ENCODE measurements around the gene ERF. TPM values are rescaled to one million over a fixed set of nuclear protein-coding genes. Genes with fewer than 3 reads are reported as not detected.

ERF gene
- 43.8 TPM for total RNA-seq

DNA sequence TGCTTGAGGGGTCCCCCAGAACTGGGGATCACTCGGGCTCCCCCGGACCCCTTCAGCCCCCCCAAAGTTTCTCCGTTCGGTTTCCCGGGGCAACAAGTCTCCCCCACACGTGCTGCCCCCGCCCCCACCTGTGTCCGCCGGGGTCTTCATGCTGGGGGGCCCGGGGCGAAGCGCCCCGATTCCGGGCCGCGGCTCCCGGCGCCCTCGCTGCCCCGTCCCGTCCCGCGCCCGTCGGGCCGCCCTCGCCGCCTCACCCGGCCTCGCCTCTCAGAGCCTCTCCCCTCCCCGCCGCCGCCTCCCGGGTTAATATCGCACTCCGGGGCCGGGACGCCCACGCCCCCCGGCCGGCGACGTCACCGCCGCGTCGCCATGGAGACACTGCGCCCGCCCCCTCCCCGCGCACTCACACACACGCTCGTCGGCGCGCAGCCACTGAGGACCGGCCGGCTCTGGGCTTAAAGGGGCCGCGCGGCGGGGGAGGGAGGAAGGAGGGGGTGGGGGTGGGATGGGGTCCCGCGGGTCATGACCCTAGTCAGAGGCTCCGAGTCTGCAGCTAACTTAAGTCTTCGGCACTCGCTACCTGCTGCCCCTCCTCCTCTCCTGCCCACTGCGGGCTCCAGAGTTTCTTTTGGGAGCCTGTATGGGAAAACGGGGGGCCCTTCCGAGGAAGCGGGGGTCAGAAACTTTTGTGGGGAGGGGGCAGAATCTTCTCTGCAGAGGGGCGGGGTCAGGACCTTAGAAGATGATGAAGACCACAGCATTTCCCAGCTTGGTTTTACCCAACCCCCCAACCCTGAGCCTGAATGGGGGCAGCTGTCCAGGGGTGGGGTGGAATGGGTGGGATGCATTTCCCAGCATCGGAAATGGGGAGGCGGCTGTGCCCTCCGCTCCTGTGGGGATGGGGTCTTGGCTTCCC is at the start of gene ERF:
Gene ERF, minus strand, starts transcription at position 279 of the 916 bp plus-strand sequence. Its CDS starts 129 bp downstream, at position 150.

DNA sequence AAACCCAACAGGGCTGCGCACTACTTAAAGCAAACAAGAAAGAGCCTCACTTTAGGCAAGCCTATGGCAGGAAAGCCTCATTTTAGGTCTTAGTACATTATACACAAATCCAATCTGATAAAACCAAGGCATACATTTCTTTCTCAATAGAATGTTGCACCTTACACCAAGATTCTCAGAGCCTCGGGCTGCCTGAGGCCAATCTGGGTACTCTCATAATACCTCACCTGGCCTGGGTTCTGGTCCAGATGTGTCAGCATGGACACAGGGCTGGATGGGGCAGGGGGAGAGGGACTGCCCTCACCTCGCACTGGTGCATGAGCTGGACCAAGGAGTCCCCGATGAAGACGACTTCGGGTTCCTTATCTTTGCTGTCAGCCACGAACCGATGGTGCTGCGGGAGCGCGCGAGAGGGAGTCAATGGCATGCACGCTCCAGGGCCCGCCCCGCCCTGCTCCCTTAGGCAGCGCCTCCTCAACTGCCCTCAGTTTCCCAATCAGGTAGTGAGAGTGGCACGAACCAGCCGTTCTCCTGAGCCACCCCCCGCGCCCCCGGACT is 46.8 kb upstream of the ERF start, which contains the start of gene PRR19:
Gene PRR19, plus strand, starts transcription at position 487 of the 558 bp plus-strand sequence. CDS start 7,453 bp downstream, outside the sequence.

DNA sequence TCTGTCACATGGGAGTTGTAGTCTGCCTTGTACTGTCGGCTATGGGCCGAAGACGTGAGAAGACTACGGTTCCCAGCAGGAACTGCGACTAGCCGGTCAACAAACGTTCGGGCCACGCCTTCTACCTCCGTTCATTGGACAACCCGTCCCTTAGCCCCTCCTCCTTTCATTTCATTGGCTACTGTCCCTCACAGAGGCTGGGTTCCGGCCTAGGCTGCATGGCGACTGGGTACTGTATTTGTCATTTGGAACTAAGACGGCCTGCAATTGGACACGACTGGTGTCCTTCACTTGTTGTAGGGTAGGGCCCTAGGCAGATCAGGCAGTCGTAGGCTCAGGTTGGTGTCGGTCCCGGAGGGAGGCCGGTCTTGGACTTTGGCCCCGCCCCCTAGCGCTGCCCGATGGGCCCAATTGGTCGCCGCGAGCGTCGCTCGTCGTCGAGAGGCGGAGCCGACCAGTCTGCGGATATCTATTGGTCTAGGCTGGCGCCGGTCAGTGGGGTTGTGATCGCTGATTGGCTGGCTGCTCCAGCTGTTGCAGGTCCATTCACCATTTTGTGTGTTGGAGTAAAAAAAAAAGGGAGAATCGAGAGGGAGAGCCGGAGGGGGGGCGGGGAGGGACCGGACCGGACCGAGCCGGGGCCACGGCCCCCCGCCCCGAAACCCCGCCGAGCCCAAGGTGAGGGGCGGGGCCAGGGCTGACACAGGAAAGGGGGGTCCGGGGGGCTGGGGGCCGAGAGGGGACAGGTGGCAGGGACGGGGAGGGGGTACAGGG is 14.0 kb upstream of the ERF start, which contains the start of gene CIC:
Gene CIC, plus strand, starts transcription at position 549 of the 774 bp plus-strand sequence. CDS start 2,532 bp downstream, outside the sequence.

DNA sequence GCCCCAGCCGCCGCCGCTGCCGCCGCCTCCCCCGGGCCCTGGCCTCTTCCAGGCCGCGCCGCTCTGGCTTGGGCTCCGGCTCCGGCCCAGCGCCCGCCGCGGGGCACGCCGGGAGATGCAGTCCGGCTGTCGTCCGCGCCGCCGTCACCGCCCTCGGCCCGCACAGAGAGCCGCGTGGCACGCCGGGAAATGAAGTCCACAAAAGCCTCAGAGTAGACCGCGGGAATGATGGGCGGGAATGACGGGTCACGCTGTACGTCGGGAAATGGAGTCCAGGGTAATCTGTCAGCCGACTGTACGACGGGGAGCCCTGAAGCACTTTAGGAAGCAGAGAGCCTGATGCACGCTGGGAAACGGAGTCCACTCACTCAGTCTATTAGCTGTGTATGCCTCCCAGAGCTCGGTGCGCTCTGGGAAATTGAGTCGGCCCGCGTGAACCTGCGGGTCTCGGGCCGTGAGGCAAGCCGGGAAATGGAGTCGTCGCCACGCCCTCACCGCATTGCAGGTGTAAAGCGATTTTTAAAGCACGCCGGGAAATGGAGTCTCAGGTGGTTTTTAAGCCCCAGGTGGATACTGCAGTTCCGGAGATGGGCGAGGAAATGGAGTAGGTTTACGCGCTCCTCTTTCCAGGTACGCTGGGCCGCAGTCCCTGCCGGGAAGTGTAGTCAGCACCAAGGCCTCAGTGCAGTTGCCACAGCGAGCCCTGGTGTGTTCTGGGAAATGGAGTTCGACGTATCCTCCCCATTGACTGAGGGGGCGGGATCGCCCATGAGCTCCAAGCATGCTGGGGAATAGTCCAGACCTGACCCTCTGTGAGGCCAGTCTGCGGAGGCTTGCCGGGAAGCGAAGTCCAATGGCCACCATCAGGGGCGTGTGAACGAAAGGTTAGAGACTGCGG is 12.2 kb downstream of the ERF start, which contains the start of gene GSK3A:
Gene GSK3A, minus strand, starts transcription at position 91 of the 898 bp plus-strand sequence. CDS start 137 bp downstream, outside the sequence.

DNA sequence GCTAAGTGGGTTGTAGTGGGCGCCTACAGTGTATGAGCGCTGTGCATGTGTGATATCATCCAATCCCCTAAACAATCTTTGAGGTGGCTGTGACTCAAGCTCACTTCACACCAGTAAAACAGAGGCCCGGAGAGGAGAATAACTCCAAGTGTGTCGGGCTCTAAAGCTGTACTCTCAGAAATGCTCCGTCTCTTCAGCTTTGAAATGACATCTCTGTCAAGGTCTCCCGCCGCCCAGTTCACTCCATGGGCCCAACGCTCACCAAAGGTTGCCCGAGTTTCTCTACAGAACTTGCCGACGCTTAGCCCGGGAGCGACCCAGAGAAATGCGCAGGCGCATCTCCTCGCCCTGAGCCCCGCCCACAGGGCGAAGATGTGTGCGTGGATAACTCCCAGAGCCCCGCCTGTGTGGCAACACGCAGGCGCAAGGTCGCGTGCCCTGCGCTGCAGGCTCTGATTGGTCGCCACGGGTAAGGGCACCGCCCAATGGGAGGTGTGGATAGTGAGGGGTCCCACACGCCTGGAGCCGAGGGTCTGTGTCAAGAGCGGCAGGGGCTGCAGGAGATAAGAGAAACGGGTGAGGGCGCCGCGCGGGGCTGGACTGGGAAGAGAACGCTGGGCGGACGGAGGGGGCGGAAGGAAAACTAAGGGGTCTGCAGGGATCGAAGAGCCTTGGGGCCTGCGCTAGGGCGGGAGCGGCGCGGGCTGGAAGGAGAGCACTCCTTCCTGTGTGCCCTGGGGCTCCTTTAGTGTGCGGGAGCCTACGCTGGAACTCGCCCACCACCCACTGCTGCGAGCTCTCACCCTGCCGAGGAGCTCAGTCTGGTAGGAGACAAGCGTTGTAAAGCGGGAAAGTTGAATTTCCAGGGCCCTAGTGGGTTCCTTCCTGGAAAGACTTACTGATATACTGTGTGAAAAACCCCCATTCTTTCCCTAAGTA is 34.8 kb downstream of the ERF start, which contains the start of gene ZNF526:
Gene ZNF526, plus strand, starts transcription at position 501 of the 939 bp plus-strand sequence. CDS start 4,092 bp downstream, outside the sequence.

DNA sequence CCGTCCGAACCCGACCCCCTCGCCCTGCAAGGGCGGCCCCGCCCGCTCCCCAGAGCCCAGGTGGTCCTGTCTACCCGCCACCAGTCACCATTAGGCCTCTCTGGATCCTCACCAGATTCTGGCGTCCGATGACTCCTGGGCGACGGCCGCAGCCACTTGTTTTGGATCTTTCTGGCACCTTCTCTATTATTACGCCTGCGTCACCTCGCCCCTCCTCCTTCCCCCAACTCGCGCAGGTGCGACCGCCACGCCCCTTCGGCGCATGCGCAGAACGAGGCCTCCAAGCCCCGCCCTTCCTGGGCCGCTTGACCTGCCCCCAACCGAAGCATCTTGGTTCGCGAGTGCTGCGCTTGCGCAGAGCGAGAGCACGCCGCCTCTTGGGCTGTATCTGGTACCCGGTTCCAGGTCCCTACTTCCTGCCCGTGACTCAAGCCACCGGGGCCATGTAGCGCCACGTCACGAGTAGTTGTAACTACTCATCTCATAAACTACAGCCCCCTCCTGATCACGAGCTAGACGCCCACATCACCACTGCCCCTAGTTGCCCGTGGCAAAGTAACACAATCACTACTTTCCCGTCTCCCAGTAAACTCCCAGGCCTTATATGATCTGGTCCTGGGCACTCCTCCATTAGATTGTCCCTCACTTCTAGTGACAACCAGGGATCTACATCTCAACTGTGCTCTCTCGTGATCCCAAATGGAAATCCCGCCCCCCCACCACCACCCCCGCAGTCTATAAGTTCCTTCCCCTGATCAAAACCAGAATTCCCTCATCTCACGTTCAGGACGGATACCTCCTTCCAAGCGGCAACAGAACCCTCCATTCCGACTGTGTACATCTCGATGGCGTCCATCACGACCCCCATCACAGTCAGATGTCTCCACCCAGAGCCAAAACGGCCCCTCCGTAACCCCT is 37.1 kb downstream of the ERF start, which contains the start of gene DEDD2:
Gene DEDD2, minus strand, starts transcription at position 158 of the 918 bp plus-strand sequence. CDS start 670 bp downstream, outside the sequence.

Other genes with a start within 250 kb of the ERF start
- 20.8 TPM for gene GRIK5, start 184.9 kb downstream of the ERF start, total RNA-seq
- 21.1 TPM for gene ZNF574, start 179.0 kb downstream of the ERF start, total RNA-seq
- gene POU2F2, start 122.7 kb downstream of the ERF start, total RNA-seq: 0.70 TPM
- gene DEDD2, start 37.5 kb downstream of the ERF start, total RNA-seq: 36.3 TPM
- 10.2 TPM for gene ZNF526, start 34.8 kb downstream of the ERF start, total RNA-seq
- 29.5 TPM for gene GSK3A, start 12.5 kb downstream of the ERF start, total RNA-seq
- gene CIC, start 14.1 kb upstream of the ERF start, total RNA-seq: 40.2 TPM
- gene PRR19, start 47.0 kb upstream of the ERF start, total RNA-seq: 0.70 TPM
- gene PAFAH1B3, start 47.5 kb upstream of the ERF start, total RNA-seq: 57.8 TPM
- 0.99 TPM for gene TMEM145, start 58.2 kb upstream of the ERF start, total RNA-seq
- gene MEGF8, start 70.5 kb upstream of the ERF start, total RNA-seq: 50.2 TPM
- 0.76 TPM for gene CNFN, start 135.2 kb upstream of the ERF start, total RNA-seq
- 16.4 TPM for gene LIPE, start 172.3 kb upstream of the ERF start, total RNA-seq
- 0.23 TPM for gene CXCL17, start 187.8 kb upstream of the ERF start, total RNA-seq

Measured in metanephros (tissue), 1 donor.